ENCODE results near the gene MAN1A2. TPM values are rescaled to one million over a fixed set of nuclear protein-coding genes. Genes with fewer than 3 reads are reported as not detected.

The MAN1A2 gene
- total RNA-seq, 1 experiment from 2014 or later, result 21.0 TPM

DNA sequence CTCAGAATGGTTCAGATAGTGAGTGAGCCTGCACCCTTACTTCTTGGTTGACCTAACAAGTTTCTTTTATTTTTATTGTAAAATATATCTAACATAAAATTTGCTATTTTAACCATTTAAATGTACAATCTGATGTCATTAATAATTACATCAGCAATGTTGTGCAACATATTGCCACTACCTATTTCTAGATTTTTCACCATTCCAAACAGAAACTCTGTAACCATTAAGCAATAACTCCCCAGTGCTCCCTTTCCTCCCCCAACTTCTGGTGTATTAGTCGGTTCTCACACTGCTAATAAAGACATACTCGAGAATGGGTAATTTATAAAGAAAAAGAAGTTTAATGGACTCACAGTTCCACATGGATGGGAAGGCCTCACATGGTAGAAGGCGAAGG lies 162.4 kb downstream of the MAN1A2 start:
- Mint-ChIP-seq H3K27me3 (ENCODE audit: insufficient read depth, unreplicated experiment) (no peaks in the 10 kb centered on the region), H3K4me3 (ENCODE audit: unreplicated experiment) (no peak overlapping the region), H3K36me3 (ENCODE audit: insufficient read depth, unreplicated experiment) (no peaks in the 10 kb centered on the region), H3K27ac (ENCODE audit: unreplicated experiment) (no peak overlapping the region), H3K4me1 (ENCODE audit: low read depth, unreplicated experiment) (no peaks in the 10 kb centered on the region), H3K9me3 (ENCODE audit: unreplicated experiment) (no peaks in the 10 kb centered on the region)
- no peaks in the 10 kb centered on the region for H3K27me3 ChIP-seq (replicated peaks; ENCODE audit: control insufficient read depth, insufficient read depth, low read length)
- H3K4me1 ChIP-seq, result no peaks in the 10 kb centered on the region
- DNase-seq, result no peak
- BruUV-seq (replicated peaks), result no TSS peak
- ChIA-PET CTCF (no interaction called here), POLR2A (no interaction called here)
- no peaks in the 10 kb centered on the region for H3K36me3 ChIP-seq (ENCODE audit: control insufficient read depth, insufficient read depth, low read length)
- no peak overlapping the region for H3K4me3 ChIP-seq (ENCODE audit: low read depth, low read length)
- TF ChIP-seq, protein P1, sequence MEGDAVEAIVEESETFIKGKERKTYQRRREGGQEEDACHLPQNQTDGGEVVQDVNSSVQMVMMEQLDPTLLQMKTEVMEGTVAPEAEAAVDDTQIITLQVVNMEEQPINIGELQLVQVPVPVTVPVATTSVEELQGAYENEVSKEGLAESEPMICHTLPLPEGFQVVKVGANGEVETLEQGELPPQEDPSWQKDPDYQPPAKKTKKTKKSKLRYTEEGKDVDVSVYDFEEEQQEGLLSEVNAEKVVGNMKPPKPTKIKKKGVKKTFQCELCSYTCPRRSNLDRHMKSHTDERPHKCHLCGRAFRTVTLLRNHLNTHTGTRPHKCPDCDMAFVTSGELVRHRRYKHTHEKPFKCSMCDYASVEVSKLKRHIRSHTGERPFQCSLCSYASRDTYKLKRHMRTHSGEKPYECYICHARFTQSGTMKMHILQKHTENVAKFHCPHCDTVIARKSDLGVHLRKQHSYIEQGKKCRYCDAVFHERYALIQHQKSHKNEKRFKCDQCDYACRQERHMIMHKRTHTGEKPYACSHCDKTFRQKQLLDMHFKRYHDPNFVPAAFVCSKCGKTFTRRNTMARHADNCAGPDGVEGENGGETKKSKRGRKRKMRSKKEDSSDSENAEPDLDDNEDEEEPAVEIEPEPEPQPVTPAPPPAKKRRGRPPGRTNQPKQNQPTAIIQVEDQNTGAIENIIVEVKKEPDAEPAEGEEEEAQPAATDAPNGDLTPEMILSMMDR (IDR thresholded peaks at IDR 0.05; ENCODE audit: insufficient read depth in 1 of 2, low read depth in 1 of 2, low read length in 1 of 2, severe bottlenecking in 1 of 2, unreplicated experiment in 1 of 2), result no peak
- no peaks in the 10 kb centered on the region for H3K9me3 ChIP-seq
- intact Hi-C loops (cut with micrococcal nuclease; ENCODE audit: unreplicated experiment), result no loop called here

- Histone ChIP-seq H3K36me3 (ENCODE audit: control insufficient read depth, insufficient read depth, low read length) (no peaks in the 10 kb centered on the region), H3K27me3 (replicated peaks; ENCODE audit: control insufficient read depth, insufficient read depth, low read length) (no peaks in the 10 kb centered on the region), H3K9me3 (no peaks in the 10 kb centered on the region), H3K4me1 (no peaks in the 10 kb centered on the region), H3K4me3 (ENCODE audit: low read depth, low read length) (no peak overlapping the region)
- TF ChIP-seq, protein P1 (IDR thresholded peaks at IDR 0.05; ENCODE audit: insufficient read depth in 1 of 2, low read depth in 1 of 2, low read length in 1 of 2, severe bottlenecking in 1 of 2, unreplicated experiment in 1 of 2), result no peak
- ChIA-PET CTCF (no interaction called here), POLR2A (no interaction called here)
- no peaks in the 10 kb centered on the region for H3K27me3 Mint-ChIP-seq (ENCODE audit: insufficient read depth, unreplicated experiment)
- no peak overlapping the region for H3K27ac Mint-ChIP-seq (ENCODE audit: unreplicated experiment)
- H3K4me1 Mint-ChIP-seq (ENCODE audit: low read depth, unreplicated experiment), result no peaks in the 10 kb centered on the region
- no peaks in the 10 kb centered on the region for H3K9me3 Mint-ChIP-seq (ENCODE audit: unreplicated experiment)
- intact Hi-C loops (cut with micrococcal nuclease; ENCODE audit: unreplicated experiment), result no loop called here
- no peaks in the 10 kb centered on the region for H3K36me3 Mint-ChIP-seq (ENCODE audit: insufficient read depth, unreplicated experiment)
- H3K4me3 Mint-ChIP-seq (ENCODE audit: unreplicated experiment), result no peak overlapping the region
- BruUV-seq (replicated peaks), result no TSS peak
- no peak for DNase-seq
Measured at GRCh38 chr1:117531222-117531621, 164.0 kb downstream of the MAN1A2 start.

GRCh38 chr1:117534995-117535467 lies 167.8 kb downstream of the MAN1A2 start:
- TF ChIP-seq, protein P1 (IDR thresholded peaks at IDR 0.05; ENCODE audit: insufficient read depth in 1 of 2, low read depth in 1 of 2, low read length in 1 of 2, severe bottlenecking in 1 of 2, unreplicated experiment in 1 of 2), result peak; percentile 28 to 40
- Histone ChIP-seq H3K9me3 (no peaks in the 10 kb centered on the region), H3K4me3 (ENCODE audit: low read depth, low read length) (no peak overlapping the region), H3K36me3 (ENCODE audit: control insufficient read depth, insufficient read depth, low read length) (no peaks in the 10 kb centered on the region), H3K4me1 (no peaks in the 10 kb centered on the region), H3K27me3 (replicated peaks; ENCODE audit: control insufficient read depth, insufficient read depth, low read length) (no peaks in the 10 kb centered on the region)
- Mint-ChIP-seq H3K4me1 (ENCODE audit: low read depth, unreplicated experiment) (no peaks in the 10 kb centered on the region), H3K27me3 (ENCODE audit: insufficient read depth, unreplicated experiment) (no peaks in the 10 kb centered on the region), H3K9me3 (ENCODE audit: unreplicated experiment) (no peaks in the 10 kb centered on the region), H3K36me3 (ENCODE audit: insufficient read depth, unreplicated experiment) (no peaks in the 10 kb centered on the region), H3K4me3 (ENCODE audit: unreplicated experiment) (no peak overlapping the region), H3K27ac (ENCODE audit: unreplicated experiment) (no peak overlapping the region)
- CTCF ChIA-PET, result interaction anchor here (0.6 to 1.5 kb wide), 13 partner anchors 11 to 279 kb away, joined by 3 to 9 read pairs (median 4); no protein-coding TSS in a partner anchor
- intact Hi-C loops (cut with micrococcal nuclease; ENCODE audit: unreplicated experiment), result loop anchor here (1.0 to 5.0 kb wide), 4 partner anchors 55 to 219 kb away; no protein-coding TSS in a partner anchor
- BruUV-seq (replicated peaks), result no TSS peak
- DNase-seq, result peak; percentile 52 to 60
- POLR2A ChIA-PET, result no interaction called here

Measured in Caco-2 (cell line).